GM12801 (cell line): ENCODE data around the gene RAB23.

ENCODE experiments used
- TF ChIP-seq, protein P1 (sequence below): IDR thresholded peaks from one replicate; pipeline ENCODE4 v1.5.1; 2011; ENCODE audit warnings: control low read depth; ENCODE audit not compliant: insufficient read length; ENCODE audit errors: extremely low read depth

The RAB23 gene

DNA sequence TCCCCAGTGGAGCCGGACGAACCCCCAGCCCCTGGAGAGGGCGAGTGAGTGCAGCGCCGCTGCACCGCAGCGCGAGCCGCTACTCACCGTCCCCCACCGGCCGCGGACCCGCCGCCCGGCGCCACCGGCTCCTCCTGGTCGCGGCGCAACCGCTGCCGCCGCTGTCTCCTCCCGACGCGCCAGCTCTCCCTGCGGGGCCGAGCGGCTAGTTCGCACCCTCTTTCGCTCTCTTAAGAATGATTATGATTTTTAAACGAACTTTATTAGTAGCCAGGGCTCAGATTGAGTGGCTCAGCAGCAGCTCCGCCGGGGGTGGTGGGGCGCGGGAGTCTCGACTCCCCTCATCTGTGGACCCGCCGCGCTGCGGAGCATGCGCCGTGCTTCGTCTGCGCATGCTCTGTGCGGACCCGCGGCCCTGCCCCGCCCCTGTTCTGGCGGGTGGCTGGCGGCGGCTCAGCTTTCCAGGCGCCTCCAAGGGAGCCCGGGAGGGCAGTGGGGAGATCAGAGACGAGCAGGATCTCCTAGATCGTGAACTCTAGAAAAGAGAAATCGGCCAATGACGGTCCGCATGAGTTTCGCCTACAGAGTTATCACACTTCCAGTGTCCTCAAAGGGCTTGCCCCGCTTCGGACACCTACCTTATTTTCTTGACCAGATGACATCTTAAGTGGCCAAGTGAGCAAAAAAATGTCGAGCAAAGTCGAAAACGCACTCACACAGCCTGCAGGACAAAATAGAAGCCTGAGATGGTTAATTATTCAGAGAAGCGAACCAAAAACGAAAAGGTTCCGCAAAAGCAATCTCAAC lies at the start of gene RAB23:
RAB23 (minus strand) TSS at position 372 of the 807 bp plus-strand sequence. CDS start 11,927 bp downstream, outside the sequence.
- TF ChIP-seq, protein P1, sequence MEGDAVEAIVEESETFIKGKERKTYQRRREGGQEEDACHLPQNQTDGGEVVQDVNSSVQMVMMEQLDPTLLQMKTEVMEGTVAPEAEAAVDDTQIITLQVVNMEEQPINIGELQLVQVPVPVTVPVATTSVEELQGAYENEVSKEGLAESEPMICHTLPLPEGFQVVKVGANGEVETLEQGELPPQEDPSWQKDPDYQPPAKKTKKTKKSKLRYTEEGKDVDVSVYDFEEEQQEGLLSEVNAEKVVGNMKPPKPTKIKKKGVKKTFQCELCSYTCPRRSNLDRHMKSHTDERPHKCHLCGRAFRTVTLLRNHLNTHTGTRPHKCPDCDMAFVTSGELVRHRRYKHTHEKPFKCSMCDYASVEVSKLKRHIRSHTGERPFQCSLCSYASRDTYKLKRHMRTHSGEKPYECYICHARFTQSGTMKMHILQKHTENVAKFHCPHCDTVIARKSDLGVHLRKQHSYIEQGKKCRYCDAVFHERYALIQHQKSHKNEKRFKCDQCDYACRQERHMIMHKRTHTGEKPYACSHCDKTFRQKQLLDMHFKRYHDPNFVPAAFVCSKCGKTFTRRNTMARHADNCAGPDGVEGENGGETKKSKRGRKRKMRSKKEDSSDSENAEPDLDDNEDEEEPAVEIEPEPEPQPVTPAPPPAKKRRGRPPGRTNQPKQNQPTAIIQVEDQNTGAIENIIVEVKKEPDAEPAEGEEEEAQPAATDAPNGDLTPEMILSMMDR = no peak

DNA sequence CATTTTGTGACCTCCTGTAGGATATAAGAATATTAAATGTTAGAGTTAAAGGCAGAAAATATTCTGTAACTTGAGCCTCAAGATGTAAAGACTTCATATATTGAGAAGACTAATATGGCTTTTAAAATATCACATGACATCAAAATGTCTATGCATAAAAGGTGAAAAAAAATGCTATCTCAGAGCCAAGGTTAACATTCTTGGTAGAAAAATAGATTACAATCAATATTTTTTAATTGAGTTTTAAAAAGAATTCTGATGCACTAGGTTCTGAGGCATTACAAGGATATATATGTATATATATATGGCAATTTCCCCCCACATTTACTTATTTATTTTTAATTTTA lies 46.2 kb upstream of the RAB23 start:
- TF ChIP-seq, protein P1 = no peak

DNA sequence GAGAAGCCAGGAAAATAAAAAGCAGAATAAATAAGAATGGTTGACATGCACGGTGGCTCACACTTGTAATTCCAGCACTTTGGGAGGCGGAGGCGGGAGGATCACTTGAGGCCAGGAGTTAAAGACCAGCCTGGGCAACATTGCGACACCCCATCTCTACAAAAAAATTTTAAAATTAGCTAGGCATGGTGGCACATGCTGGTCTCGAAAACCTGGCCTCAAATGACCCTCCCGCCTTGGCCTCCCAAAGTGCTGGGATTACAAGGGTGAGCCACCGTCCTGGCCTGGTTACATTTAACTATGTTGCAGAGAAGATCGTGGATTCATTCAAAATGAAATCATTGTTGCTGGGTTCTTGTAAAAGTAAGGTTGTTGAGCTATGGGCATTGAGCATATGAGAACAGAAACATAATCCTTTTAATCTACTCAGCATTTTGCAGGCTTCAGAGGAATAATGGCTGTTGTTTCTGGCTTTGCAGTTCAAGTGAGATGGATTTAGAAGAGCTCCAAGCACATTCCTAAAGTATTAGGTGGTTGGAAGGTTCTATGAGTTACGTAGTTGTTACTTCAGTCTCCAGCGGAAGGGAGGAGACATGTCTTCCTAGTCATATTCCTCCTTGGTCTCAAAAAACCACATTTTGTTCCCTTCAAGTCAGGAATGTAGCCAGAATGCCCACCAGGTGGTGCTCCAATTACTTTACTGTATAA lies 45.6 kb upstream of the RAB23 start:
- TF ChIP-seq, protein P1 = no peak

DNA sequence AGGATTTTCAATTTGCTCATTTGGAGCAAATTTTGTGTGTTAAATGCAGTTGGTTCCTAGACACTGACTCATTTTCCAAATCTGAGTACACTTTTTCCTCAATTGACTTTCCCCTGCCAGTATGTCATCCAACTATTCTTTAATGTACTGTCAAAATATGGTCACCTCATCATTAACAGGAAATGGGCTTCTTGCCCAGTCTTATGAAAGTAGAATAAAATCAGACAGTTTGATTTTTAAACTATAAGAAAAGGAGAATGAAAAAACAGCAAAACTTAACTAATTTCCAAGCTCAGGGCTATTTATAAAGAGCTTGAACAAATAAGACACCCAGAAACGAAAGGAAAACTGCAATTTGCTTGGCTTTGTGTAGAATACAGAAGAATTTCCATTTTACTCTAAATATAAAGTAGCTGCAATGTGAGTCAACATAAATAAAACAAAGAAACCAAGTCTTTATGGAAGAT lies 43.7 kb upstream of the RAB23 start:
- TF ChIP-seq, protein P1 = no peak

DNA sequence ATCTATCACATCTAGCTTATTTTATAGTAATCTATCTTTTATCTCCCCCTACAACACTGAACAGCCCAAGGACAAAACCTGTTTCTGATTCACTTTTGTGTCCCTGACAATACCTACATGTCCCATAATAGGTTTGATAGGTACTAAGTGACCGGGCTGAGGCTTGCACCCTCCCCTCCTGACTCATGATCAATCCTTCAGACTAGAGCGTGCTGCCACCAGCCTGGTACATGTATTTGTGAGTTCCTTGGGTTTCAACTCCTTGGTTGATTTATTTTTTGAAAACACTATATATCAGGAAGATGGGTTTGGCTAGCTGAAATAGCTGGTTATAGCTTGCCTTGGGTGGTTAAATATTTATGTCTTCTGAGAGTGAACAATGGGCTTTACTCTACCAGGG lies 41.6 kb upstream of the RAB23 start:
- TF ChIP-seq, protein P1 = no peak

DNA sequence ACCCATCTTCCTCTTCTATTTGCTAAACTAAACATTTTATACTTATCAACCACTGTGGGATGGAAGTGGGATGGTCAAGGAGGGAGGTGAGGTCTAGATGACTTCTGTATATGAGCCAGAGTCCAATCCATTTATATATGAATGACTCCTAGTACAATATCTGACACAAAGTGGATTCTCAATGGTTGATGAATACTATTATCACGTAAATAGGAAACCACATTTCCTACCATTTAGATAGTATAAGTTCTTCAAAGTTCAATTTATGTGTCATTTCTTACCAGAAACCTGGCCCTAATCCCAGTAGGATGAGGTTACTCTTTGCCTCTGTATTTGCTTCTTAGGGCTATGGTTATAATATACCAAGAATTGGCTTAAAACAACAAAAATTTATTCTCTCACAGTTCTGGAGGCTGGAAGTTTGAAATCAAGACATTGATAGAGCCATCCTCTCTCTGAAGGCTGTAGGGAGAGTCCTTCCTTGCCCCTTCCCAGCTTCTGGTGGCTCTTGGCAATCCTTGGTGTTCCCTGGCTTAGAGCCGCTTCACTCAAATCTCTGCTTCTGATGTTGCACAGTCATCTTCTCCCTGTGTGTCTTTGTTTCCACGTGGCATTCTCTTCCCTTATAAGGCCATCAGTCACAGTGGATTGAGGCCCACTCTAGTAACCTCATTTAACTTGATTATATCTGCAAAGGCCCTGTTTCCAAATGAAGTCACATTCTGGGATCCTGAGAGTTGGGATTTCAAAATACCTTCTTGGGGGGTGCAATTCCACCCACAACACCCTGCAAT lies 41.0 kb upstream of the RAB23 start:
- TF ChIP-seq, protein P1 = no peak

DNA sequence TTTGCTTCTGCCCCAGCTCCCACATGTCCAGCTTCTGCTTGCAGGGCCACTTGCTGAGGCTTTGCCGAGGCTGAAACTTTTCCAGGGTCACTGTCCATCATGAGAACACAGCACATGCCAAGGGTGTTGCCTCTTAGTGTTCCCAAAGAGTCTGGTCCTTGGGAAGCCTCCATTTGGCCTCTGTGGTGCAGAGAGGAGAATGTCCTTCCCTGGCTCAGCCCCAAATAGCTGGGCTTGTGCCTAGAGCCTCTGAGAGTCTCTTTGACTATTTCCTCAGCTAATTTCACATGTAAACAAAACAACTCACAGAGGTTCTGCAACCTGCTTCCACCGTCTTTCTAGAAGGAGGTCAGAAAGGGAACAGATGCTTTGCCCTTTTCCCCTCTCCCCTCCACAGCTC lies 40.4 kb upstream of the RAB23 start:
- TF ChIP-seq, protein P1 = no peak
